Measurements from ENCODE around the gene PIK3R2.
"Not testable (repeated sequence)": the region's sequence is repeated elsewhere in the genome, so short reads cannot be mapped to it uniquely, and the experiment has no call there.

PIK3R2 gene

GRCh38 chr19:18152817-18153555 lies at the start of gene PIK3R2:
Gene PIK3R2 (plus strand): TSS chr19:18153163. CDS start chr19:18155880, 2,717 bp downstream.
- peak; percentile 92 for ATAC-seq
- no peak for TF ChIP-seq SNAI2 (CRISPR knock-in tag; IDR thresholded peaks at IDR 0.05)
- 0 out of 2 replicates have a peak, but pooled peaks have one; percentile 23 for TF ChIP-seq PATZ1 (CRISPR knock-in tag; IDR thresholded peaks at IDR 0.05; ENCODE audit: borderline replicate concordance)

GRCh38 chr19:18104793-18105131 lies 48.2 kb upstream of the PIK3R2 start:
- ATAC-seq, result no peak
- TF ChIP-seq BACH2 (CRISPR knock-in tag; IDR thresholded peaks at IDR 0.05; ENCODE audit: borderline replicate concordance), result no peak
- TF ChIP-seq ZFP30 (CRISPR knock-in tag; IDR thresholded peaks at IDR 0.05), result no peak
- TF ChIP-seq ZFP3 (CRISPR knock-in tag; IDR thresholded peaks at IDR 0.05), result no peak
- TF ChIP-seq ZNF565 (CRISPR knock-in tag; conservative IDR thresholded peaks at IDR 0.05; ENCODE audit: low read depth), result no peak
- no peak for TF ChIP-seq ESRRG (CRISPR knock-in tag; IDR thresholded peaks at IDR 0.05)
- no peak for TF ChIP-seq RARB (CRISPR knock-in tag; IDR thresholded peaks at IDR 0.05)
- TF ChIP-seq ARNTL (CRISPR knock-in tag; IDR thresholded peaks at IDR 0.05; ENCODE audit: borderline replicate concordance, low read depth), result no peak
- TF ChIP-seq, protein P1, sequence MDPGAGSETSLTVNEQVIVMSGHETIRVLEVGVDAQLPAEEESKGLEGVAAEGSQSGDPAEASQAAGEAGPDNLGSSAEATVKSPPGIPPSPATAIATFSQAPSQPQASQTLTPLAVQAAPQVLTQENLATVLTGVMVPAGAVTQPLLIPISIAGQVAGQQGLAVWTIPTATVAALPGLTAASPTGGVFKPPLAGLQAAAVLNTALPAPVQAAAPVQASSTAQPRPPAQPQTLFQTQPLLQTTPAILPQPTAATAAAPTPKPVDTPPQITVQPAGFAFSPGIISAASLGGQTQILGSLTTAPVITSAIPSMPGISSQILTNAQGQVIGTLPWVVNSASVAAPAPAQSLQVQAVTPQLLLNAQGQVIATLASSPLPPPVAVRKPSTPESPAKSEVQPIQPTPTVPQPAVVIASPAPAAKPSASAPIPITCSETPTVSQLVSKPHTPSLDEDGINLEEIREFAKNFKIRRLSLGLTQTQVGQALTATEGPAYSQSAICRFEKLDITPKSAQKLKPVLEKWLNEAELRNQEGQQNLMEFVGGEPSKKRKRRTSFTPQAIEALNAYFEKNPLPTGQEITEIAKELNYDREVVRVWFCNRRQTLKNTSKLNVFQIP (CRISPR knock-in tag; IDR thresholded peaks at IDR 0.05; ENCODE audit: borderline replicate concordance, low read depth), result no peak
- TF ChIP-seq TOX (CRISPR knock-in tag; IDR thresholded peaks at IDR 0.05; ENCODE audit: borderline replicate concordance), result no peak
- no peak for TF ChIP-seq ISL1 (CRISPR knock-in tag; IDR thresholded peaks at IDR 0.05)
- no peak for TF ChIP-seq SNAI2 (CRISPR knock-in tag; IDR thresholded peaks at IDR 0.05)
- TF ChIP-seq PATZ1 (CRISPR knock-in tag; IDR thresholded peaks at IDR 0.05; ENCODE audit: borderline replicate concordance), result no peak
- no peak for TF ChIP-seq GLIS3 (CRISPR knock-in tag; IDR thresholded peaks at IDR 0.05)
- TF ChIP-seq OSR1 (CRISPR knock-in tag; IDR thresholded peaks at IDR 0.05), result no peak

GRCh38 chr19:18105259-18105658 lies 47.7 kb upstream of the PIK3R2 start:
- not testable (repeated sequence) for ATAC-seq

GRCh38 chr19:18107235-18107634 lies 45.7 kb upstream of the PIK3R2 start:
- no peak for ATAC-seq
- no peak for TF ChIP-seq ISL1 (CRISPR knock-in tag; IDR thresholded peaks at IDR 0.05)

DNA sequence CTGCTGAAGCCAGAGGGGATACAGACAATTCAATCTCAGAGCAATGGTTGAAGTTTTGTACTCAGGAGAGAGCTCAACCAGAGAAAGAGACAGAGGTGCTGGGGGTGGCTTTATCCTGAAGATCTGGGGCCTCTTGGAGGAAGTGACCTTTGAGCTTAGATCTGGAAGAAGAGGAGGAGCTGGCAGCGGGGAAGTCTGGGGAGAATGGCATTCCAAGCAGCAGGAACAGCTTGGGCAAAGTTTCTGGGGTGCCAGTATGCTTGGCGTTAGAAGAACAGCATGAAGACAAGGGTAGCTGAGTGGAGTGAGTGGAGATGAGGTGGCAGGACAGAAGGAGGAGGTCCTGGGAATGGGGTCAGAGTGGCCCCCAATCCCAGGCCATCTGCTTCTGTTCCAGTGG lies 44.1 kb upstream of the PIK3R2 start:
- no peak for ATAC-seq
- TF ChIP-seq ZFP3 (CRISPR knock-in tag; IDR thresholded peaks at IDR 0.05) (no peak), ZNF70 (CRISPR knock-in tag; IDR thresholded peaks at IDR 0.05) (no peak), ZC3H10 (CRISPR knock-in tag; IDR thresholded peaks at IDR 0.05) (no peak), ZNF8 (CRISPR knock-in tag; IDR thresholded peaks at IDR 0.05) (no peak), ARNTL (CRISPR knock-in tag; IDR thresholded peaks at IDR 0.05; ENCODE audit: borderline replicate concordance, low read depth) (no peak), CSDC2 (CRISPR knock-in tag; IDR thresholded peaks at IDR 0.05) (no peak), BACH2 (CRISPR knock-in tag; IDR thresholded peaks at IDR 0.05; ENCODE audit: borderline replicate concordance) (no peak), CSRNP3 (CRISPR knock-in tag; IDR thresholded peaks at IDR 0.05) (no peak), SNAI2 (CRISPR knock-in tag; IDR thresholded peaks at IDR 0.05) (no peak), ESRRG (CRISPR knock-in tag; IDR thresholded peaks at IDR 0.05) (no peak), TOX (CRISPR knock-in tag; IDR thresholded peaks at IDR 0.05; ENCODE audit: borderline replicate concordance) (no peak), PATZ1 (CRISPR knock-in tag; IDR thresholded peaks at IDR 0.05; ENCODE audit: borderline replicate concordance) (no peak), TSHZ2 (CRISPR knock-in tag; IDR thresholded peaks at IDR 0.05) (no peak)
- TF ChIP-seq, protein P2, sequence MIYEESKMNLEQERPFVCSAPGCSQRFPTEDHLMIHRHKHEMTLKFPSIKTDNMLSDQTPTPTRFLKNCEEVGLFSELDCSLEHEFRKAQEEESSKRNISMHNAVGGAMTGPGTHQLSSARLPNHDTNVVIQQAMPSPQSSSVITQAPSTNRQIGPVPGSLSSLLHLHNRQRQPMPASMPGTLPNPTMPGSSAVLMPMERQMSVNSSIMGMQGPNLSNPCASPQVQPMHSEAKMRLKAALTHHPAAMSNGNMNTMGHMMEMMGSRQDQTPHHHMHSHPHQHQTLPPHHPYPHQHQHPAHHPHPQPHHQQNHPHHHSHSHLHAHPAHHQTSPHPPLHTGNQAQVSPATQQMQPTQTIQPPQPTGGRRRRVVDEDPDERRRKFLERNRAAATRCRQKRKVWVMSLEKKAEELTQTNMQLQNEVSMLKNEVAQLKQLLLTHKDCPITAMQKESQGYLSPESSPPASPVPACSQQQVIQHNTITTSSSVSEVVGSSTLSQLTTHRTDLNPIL (CRISPR knock-in tag; IDR thresholded peaks at IDR 0.05; ENCODE audit: low read depth), result no peak
